Activated T-helper 17 cell treated with anti-CD3 and anti-CD28 coated beads, Interleukin-2, amount 50 U/mL, for 72 hours (primary cell): ENCODE results near the gene SH3PXD2A. TPM values are rescaled to one million over a fixed set of nuclear protein-coding genes. Genes with fewer than 3 reads are reported as not detected.
A peak's percentile ranks its signal among the peaks of the same experiment; 100 is the strongest.

ENCODE experiments used
- ATAC-seq: fragments of 150-1000 bp; cut with Tn5 transposase; replicated peaks from 2 replicates; pipeline ENCODE4 v1.10.0; 2021; ENCODE audit warnings: mild to moderate bottlenecking, moderate library complexity
- H3K27ac Mint-ChIP-seq: one replicate; pipeline ENCODE4 v1.8.0; 2022; ENCODE audit warnings: mixed read lengths
- H3K27me3 Mint-ChIP-seq: one replicate; pipeline ENCODE4 v1.8.0; 2022; ENCODE audit warnings: mixed read lengths
- H3K36me3 Mint-ChIP-seq: one replicate; pipeline ENCODE4 v1.8.0; 2022; ENCODE audit warnings: low read depth, mild to moderate bottlenecking, mixed read lengths
- H3K4me1 Mint-ChIP-seq: one replicate; pipeline ENCODE4 v1.8.0; 2022; ENCODE audit warnings: mixed read lengths
- H3K4me3 Mint-ChIP-seq: one replicate; pipeline ENCODE4 v1.8.0; 2022; ENCODE audit warnings: mild to moderate bottlenecking, mixed read lengths
- H3K9me3 Mint-ChIP-seq: one replicate; pipeline ENCODE4 v1.8.0; 2022; ENCODE audit warnings: mixed read lengths
- total RNA-seq, 2 donors: library from RNA; stranded (reverse); gene quantifications; one replicate each; pipeline ENCODE4 v1.2.3, GENCODE V29; 2022

SH3PXD2A gene
- total RNA-seq, 2 donors from 2014 or later, result 8.0 to 19.3 TPM

GRCh38 chr10:103751667-103752290 lies 103.6 kb downstream of the SH3PXD2A start:
- no peak for ATAC-seq
- peaks cover 20% of the 10 kb centered on the region for H3K4me1 Mint-ChIP-seq
- H3K4me3 Mint-ChIP-seq, result no peak overlapping the region
- H3K27ac Mint-ChIP-seq, result no peak overlapping the region
- no peaks in the 10 kb centered on the region for H3K27me3 Mint-ChIP-seq
- H3K9me3 Mint-ChIP-seq, result no peaks in the 10 kb centered on the region
- H3K36me3 Mint-ChIP-seq, result no peaks in the 10 kb centered on the region

GRCh38 chr10:103750836-103751235 lies 104.5 kb downstream of the SH3PXD2A start:
- Mint-ChIP-seq H3K4me1 (peaks cover 23% of the 10 kb centered on the region), H3K9me3 (no peaks in the 10 kb centered on the region), H3K4me3 (no peak overlapping the region), H3K27ac (no peak overlapping the region), H3K36me3 (no peaks in the 10 kb centered on the region), H3K27me3 (no peaks in the 10 kb centered on the region)
- ATAC-seq, result no peak

GRCh38 chr10:103749779-103750178 lies 105.6 kb downstream of the SH3PXD2A start:
- no peaks in the 10 kb centered on the region for H3K27me3 Mint-ChIP-seq
- H3K36me3 Mint-ChIP-seq, result no peaks in the 10 kb centered on the region
- H3K4me1 Mint-ChIP-seq, result peaks cover 30% of the 10 kb centered on the region
- H3K9me3 Mint-ChIP-seq, result no peaks in the 10 kb centered on the region
- H3K4me3 Mint-ChIP-seq, result no peak overlapping the region
- no peak for ATAC-seq
- peak overlapping the region; percentile 52 for H3K27ac Mint-ChIP-seq

DNA sequence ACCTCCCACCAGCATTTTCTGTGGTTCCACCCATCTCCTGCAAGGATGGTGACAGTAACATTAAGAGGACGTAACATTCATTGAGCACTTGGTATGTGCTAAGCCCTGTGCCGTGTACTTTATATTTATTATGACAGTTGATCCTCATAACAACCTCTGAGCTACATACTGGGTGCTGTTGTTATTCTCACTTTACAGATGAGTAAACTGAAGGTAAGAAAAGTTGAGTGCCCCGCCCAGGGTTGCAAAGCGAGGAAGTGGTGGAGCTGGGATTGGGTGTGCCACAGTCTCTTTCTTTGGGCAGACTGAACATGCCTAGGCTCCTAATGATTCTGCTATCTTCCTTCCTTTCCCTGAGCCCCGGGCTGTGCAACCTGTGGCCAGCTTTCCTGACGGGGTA lies 107.4 kb downstream of the SH3PXD2A start:
- Mint-ChIP-seq H3K9me3 (no peaks in the 10 kb centered on the region), H3K27ac (peak overlapping the region; percentile 95), H3K4me3 (peak overlapping the region; percentile 73), H3K27me3 (no peaks in the 10 kb centered on the region), H3K36me3 (no peaks in the 10 kb centered on the region), H3K4me1 (peaks cover 31% of the 10 kb centered on the region)
- peak; percentile 70 for ATAC-seq

DNA sequence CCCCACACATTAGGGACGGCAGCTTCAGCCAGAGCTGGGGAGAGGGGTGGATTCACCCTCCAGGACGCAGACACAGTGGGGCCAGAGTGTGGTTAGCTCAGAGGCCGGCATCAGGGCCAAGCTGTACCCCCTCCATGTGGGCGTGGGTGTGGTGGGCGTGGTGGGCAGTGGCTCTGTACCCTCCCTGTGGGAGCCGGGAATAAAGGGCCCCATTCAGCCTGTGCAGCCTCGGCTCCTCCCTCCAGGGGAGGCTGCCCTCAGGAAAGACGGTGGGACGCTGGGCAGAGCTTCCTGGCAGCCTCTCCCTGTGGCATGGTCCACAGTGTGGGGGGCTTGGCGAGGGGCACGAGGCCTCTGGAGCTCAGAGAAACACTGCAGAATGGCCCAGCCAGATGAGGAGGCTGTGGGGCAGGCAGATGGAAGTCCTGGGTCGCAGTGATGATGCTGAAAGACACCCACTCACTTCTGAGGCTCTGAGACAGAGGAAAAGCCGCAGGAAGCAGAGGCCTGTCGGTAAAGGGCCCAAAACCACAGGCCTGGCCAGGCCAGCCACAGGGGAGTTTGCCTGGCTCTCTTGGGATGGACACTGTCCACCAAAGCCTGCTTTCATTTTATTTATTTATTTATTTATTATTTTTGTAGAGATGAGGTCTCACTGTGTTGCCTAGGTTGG lies 108.0 kb downstream of the SH3PXD2A start:
- Mint-ChIP-seq H3K4me1 (peaks cover 31% of the 10 kb centered on the region), H3K4me3 (peak overlapping the region; percentile 73), H3K9me3 (no peaks in the 10 kb centered on the region), H3K36me3 (no peaks in the 10 kb centered on the region), H3K27ac (peak overlapping the region; percentile 95), H3K27me3 (no peaks in the 10 kb centered on the region)
- ATAC-seq, result peak; percentile 31

DNA sequence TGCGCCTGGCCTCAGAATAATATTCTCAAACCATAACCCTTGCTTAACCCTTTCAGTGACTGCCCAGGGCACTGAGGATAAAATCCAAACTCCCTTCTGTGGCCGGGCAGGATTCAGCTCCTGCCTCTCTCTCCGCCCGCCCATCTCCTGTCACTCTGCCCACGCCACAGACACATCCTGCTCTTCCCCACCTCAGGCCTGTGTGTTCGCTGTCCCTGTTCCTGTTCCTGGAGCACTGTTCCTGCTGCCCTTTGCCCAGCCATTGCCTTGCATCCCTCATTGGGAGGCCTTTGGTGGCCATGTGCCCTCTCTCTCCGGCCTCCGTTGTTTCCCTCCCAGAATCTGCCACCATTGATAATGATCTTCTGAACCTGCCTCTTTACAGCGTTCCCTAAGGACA lies 108.8 kb downstream of the SH3PXD2A start:
- no peaks in the 10 kb centered on the region for H3K36me3 Mint-ChIP-seq
- H3K4me3 Mint-ChIP-seq, result peak overlapping the region; percentile 73
- peak overlapping the region; percentile 95 for H3K27ac Mint-ChIP-seq
- ATAC-seq, result no peak
- H3K4me1 Mint-ChIP-seq, result peaks cover 31% of the 10 kb centered on the region
- no peaks in the 10 kb centered on the region for H3K9me3 Mint-ChIP-seq
- H3K27me3 Mint-ChIP-seq, result no peaks in the 10 kb centered on the region

- peak overlapping the region; percentile 73 for H3K4me3 Mint-ChIP-seq
- H3K9me3 Mint-ChIP-seq, result no peaks in the 10 kb centered on the region
- no peaks in the 10 kb centered on the region for H3K36me3 Mint-ChIP-seq
- no peaks in the 10 kb centered on the region for H3K27me3 Mint-ChIP-seq
- peaks cover 31% of the 10 kb centered on the region for H3K4me1 Mint-ChIP-seq
- peak; percentile 80 for ATAC-seq
- H3K27ac Mint-ChIP-seq, result peak overlapping the region; percentile 95
Observed at GRCh38 chr10:103745341-103746247, 109.8 kb downstream of the SH3PXD2A start.

DNA sequence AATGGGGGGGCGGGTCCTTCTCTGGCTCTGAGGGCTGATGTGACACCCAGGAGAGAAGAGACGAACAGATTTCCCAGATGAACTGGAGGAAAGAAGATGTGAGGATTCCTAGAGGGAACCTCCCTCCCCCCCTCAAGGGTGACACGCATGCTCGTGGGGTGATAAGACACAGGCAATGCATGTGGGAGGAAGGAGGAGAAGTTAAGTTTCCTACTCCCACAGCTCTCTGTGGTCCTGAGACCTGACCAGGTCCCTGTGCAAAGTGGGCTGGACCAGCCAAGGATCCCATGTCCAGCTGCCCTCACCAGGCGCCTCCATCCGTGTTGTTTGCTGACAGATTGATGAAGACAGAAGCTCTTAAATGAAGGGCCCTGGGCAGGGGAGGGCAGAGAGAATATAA lies 112.6 kb downstream of the SH3PXD2A start:
- ATAC-seq, result no peak
- peak overlapping the region; percentile 61 for H3K27ac Mint-ChIP-seq
- no peaks in the 10 kb centered on the region for H3K36me3 Mint-ChIP-seq

GRCh38 chr10:103740611-103741010 lies 114.8 kb downstream of the SH3PXD2A start:
- no peak overlapping the region for H3K27ac Mint-ChIP-seq
- H3K4me3 Mint-ChIP-seq, result no peak overlapping the region

More for the DNA sequence above, 112.6 kb downstream of the SH3PXD2A start:
- H3K27me3 Mint-ChIP-seq, result no peaks in the 10 kb centered on the region
- H3K9me3 Mint-ChIP-seq, result no peaks in the 10 kb centered on the region
- H3K4me3 Mint-ChIP-seq, result no peak overlapping the region
- H3K4me1 Mint-ChIP-seq, result peaks cover 22% of the 10 kb centered on the region

DNA sequence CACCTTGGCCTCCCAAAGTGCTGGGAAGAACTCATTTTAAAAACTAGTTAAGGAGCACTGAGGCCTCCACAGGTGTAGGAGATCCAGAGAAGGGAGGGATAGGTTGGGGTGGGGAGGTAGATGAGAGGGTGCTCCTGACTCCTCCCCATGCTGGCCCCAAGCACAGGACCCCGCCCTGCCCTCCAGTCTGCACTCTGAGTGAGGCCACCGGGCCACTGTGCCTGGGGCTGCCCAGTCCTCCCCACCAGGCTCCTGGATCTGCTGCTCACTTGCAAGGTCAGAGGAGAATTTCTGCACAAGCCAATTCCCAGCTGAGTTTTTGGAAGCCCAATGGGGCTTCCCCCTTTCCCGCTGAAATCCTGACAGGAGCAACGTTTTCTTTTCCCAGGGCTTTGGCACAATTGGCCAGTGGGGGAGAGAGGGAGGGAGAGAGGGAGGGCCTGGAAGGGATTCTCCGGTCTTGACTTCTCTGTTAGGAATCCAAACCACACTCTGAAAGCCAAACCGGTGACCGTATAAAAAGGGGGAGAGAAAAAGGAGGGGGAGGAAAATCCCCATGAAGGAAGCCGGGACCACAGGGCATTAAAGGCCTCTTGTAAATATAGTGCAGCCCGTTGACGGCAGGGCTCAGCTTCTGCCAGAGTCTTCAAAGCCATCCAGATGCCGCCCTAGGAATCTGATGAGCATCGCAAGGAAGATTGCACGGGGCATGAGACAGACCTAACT lies 116.2 kb downstream of the SH3PXD2A start:
- ATAC-seq, result no peak
- Mint-ChIP-seq H3K27ac (no peak overlapping the region), H3K9me3 (no peaks in the 10 kb centered on the region), H3K36me3 (no peaks in the 10 kb centered on the region), H3K4me1 (no peaks in the 10 kb centered on the region), H3K27me3 (no peaks in the 10 kb centered on the region), H3K4me3 (no peak overlapping the region)

More at GRCh38 chr10:103740611-103741010, 114.8 kb downstream of the SH3PXD2A start:
- ATAC-seq, result no peak
- Mint-ChIP-seq H3K9me3 (no peaks in the 10 kb centered on the region), H3K4me1 (peaks cover 10% of the 10 kb centered on the region), H3K36me3 (no peaks in the 10 kb centered on the region), H3K27me3 (no peaks in the 10 kb centered on the region)

GRCh38 chr10:103737735-103738367 lies 117.5 kb downstream of the SH3PXD2A start:
- Mint-ChIP-seq H3K27me3 (no peaks in the 10 kb centered on the region), H3K9me3 (no peaks in the 10 kb centered on the region), H3K4me3 (no peak overlapping the region), H3K27ac (no peak overlapping the region), H3K4me1 (no peaks in the 10 kb centered on the region), H3K36me3 (no peaks in the 10 kb centered on the region)
- no peak for ATAC-seq

GRCh38 chr10:103736763-103737162 lies 118.6 kb downstream of the SH3PXD2A start:
- Mint-ChIP-seq H3K27ac (no peak overlapping the region), H3K4me1 (peaks cover 3% of the 10 kb centered on the region), H3K4me3 (no peak overlapping the region), H3K36me3 (no peaks in the 10 kb centered on the region), H3K9me3 (no peaks in the 10 kb centered on the region), H3K27me3 (no peaks in the 10 kb centered on the region)
- peak; percentile 92 for ATAC-seq

- Mint-ChIP-seq H3K9me3 (no peaks in the 10 kb centered on the region), H3K4me1 (peaks cover 4% of the 10 kb centered on the region), H3K27me3 (no peaks in the 10 kb centered on the region), H3K36me3 (no peaks in the 10 kb centered on the region), H3K27ac (no peak overlapping the region), H3K4me3 (no peak overlapping the region)
- no peak for ATAC-seq
Observed at GRCh38 chr10:103736044-103736443, 119.3 kb downstream of the SH3PXD2A start.

GRCh38 chr10:103734731-103735130 lies 120.6 kb downstream of the SH3PXD2A start:
- Mint-ChIP-seq H3K27ac (no peak overlapping the region), H3K9me3 (no peaks in the 10 kb centered on the region), H3K27me3 (no peaks in the 10 kb centered on the region), H3K4me1 (peaks cover 4% of the 10 kb centered on the region), H3K4me3 (no peak overlapping the region), H3K36me3 (no peaks in the 10 kb centered on the region)
- no peak for ATAC-seq
